NCI-H748 treated with DMSO at 0.1 percent for 48 hours (cell line): Measurements from ENCODE around the gene FOLR2.
"Not testable (repeated sequence)": the region's sequence is repeated elsewhere in the genome, so short reads cannot be mapped to it uniquely, and the experiment has no call there.

ENCODE experiments used
- DNase-seq: peaks from one replicate; lab custom pipeline; 2025; lab: John Stamatoyannopoulos, UW

FOLR2 gene

DNA sequence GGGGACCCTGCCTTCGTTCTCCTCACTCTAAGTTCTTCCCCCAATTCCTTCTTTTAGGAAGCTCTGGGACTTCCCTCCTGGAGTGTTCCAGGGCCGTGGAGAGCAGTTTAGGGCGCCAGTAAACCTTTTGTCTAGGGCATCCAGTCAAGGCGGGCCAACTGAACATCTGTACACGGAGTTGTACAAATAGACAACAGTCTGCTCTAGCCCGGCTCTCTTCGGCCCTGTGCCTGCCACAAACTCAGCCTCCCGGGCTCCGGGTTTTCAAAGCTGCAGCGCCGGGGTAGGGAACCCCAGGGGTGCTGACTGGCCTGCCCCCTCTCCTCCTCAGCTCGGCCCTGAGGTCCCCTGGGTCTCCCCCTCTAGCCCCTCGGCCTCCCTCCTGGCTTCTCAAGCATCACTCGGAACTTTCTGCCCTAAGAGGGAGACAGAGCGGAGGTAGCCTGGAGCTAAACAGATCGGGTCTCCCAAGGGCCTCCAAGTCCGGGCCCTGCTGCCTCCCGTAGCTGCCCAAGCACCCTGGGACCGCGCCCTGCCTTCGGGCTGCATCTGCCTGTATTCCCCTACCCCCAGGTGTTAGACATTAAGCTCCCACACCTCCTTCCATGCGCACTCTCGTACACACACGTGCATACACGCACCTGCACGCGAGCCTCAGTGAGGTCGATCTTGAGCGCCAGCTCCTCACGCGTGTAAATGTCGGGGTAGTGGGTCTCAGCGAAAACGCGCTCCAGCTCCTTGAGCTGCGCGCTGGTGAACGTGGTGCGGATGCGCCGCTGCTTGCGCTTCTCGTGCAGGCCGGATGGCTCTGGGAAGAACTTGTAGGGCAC is 24.1 kb downstream of the FOLR2 start:
- no peak for DNase-seq

DNA sequence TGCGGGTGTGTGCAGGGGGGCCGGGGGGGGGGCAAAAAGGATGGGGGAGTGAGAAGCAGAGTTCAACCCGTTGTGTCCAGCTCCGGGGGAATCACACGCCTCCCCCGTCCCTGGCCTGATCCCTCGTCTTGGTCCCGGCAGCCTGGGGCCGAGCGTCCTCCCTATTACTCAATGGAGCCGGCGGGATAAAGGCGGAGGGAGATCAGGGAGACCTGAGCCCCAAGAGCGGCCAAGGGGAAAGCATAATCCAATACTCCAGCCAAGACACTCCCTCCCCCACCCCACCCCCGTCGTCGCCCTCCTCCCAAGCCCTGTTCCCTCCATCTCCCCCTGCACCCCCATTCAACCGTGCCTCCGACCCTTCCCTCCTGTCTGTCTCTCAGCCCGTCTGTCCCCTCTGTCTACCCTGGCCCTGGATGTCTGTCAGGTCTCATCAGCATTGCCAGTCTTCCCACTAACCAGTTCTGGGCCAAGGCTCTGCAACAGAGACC is 24.7 kb downstream of the FOLR2 start:
- no peak for DNase-seq

DNA sequence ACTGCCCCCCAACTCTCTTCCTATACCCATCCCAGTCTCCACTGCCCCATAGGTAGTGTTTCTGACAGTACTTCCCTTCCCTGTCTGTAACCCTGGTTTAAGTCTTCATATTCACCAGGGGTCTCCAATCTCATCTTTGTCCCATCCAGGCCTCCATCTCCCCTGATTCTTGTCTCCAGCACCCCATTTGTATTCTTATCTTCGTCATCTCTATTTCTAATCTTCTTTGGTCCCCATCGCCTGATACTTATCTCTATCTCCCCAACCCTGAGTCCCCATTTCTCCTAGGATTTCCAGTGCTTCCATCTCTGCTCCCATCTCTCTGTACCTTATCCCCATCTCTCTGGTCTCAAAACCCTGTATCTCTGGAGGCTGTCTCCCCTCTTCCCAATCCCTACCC is 25.5 kb downstream of the FOLR2 start:
- no peak for DNase-seq

DNA sequence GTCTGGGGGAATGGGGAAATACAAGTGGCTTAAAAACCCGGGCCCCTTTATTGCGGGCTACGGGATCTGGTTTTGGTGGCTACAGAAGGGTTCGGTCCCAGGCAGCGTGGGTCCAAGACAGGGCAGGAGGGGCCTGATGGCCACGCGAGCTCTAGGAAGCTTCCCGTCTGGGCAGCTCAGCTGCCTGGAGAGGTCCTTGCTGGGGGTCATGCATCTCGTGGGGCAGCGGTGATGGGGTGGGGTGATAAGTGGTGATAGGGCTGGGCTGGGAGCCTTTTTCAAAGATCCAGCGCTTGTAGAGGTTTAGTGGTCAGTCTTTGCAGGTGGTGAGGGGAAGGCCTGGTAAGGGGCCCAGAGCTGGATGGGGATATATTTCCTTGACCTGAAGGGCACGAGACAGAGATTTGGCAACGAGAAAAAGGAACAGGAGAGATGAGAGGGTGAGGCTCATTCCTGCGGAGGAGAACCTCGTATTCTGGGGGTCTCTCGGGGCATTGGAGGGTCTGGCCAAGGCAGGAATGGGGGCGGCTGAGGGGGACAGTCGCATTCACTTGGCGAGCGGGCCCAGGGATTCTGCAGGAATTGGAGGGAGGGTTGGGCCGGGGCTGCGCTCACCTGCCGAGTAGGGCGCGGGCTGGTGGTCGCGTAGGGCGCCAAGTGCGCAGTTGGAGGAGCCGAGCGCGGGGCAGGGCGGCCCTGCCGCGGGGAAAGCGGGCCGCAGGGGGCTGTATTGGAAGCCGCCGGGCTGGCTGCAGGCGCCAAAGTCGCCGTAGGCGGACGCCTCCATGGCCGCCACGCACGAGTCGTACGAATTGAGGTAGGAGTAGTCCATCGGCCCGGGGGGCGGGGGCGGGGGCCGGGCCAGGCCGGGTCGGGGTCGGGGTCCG is 26.8 kb downstream of the FOLR2 start:
- no peak for DNase-seq

DNA sequence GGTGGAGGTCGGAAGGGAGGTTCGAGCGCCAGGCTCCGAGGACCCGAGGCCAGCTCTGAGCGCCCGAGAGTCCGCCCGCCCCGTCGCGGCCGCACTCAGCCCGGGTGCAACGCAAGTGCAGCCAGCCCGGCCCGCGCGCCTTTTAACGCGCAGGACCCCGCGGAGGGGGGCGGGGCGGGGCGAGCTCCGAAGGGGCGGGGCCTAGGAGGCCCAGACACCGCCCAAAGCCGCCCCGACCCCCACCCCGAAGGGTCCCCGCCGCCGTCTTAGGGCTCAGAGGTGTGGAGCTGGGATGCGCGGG is 27.4 kb downstream of the FOLR2 start, which contains the start of gene PHOX2A:
PHOX2A (minus strand) TSS at position 117 of the 301 bp plus-strand sequence. CDS start 172 bp downstream, outside the sequence.
- no peak for DNase-seq

DNA sequence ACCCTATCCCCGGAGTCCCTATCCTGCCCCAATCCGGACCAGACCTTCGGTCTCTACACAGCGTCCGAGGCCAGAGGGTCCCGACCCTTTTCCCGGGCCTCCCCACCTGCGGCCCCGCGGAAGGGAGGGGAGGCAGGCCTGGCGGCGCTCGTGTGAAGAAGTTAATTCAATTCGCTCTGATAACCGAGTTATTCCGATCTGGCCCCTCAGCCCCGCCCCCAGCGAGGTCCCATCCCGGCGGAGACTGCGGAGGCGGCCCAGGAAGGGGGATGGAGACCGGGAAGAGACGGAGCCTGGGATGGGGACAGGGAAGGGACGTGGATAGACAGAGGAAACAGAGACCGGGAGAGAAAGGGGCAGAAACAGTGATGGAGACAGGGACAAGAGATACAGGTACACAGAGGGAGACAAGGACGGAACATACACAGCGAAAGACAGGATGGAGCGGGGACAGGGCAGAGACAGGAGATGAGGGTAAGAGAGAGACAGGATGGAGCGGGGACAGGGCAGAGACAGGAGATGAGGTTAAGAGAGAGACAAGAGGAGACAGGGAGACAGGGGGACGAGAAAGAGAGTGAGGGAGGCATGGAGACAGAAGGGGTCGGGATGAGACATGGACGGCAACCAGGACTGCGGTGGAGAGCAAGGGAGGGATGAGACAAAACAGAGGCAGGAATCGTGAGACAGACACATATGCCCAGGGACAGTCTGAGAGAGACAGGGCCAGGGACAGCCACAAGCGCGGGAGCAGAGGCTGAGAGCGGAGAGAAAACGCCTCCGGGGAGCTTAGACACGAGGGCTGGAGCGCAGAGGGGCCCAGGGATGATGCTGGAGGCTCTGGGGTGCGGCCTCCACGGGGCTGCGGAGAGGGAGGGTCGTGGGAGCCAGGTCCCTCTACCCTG is 28.0 kb downstream of the FOLR2 start:
- DNase-seq: no peak

DNA sequence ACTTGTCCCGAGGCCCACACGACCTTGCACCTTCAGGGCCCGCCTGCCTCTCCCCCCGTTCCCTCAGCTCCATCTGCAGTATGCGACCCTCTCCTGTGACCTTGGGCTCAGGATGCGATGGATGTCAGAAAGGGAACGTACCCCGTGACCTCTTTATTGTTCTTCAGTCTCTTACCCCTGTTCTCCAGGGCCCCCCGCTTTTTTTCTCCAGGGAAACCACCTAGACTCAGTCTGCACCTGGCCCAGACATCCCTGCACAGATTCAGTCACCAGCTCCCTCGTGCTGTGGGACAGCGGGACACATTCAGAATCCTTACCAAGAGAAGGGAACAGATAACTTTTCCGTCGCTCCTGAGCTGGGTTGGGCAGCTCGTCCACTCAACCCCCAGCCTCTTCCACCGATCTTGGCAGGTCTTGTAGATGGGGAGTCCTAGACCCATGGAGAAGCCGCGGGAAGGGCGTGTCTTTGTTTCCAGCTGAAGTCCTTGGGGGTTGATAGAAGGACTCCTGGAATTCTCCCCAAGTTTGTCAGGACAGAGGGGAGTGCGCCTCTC is 28.7 kb downstream of the FOLR2 start:
- DNase-seq: no peak

DNA sequence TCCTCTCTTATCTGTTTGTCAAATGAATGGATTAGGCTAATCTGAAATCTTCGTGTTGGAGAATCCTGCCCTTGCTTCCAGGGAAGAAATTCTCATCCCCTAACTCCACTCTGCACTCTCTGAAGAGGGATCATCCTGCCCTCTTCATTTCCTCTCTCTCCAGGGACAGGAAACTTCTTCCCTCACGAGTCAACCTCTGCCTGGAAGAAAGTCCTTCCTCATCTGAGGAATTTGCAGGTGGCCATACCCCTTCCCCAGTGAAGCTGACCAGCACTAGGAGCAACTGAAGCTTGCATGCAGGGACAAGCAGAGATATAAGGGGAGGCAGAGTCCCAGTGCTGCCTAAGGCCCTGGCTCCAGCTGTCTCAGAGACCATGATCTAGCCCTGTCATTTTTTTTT is 31.0 kb downstream of the FOLR2 start:
- DNase-seq: no peak

DNA sequence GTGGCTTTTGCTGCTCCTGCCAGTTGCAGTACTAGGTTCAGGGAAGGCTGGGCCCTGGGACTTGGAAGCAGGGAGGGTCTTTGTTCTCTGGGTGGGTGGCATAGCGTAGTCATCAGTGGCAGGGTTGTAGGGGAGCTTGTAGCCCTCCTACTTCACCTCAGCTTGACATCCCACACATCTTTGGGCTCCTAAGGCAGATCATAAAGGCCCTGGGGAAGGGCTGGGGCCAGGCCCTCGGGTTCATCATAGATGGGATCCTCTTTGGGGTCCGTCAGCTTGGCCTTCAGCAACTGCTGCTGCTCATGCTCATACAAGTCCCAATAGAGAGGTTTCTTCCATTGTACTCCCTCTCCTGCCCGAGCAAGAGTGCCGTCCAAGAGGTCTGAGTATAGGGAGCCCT is 33.4 kb downstream of the FOLR2 start:
- no peak for DNase-seq

DNA sequence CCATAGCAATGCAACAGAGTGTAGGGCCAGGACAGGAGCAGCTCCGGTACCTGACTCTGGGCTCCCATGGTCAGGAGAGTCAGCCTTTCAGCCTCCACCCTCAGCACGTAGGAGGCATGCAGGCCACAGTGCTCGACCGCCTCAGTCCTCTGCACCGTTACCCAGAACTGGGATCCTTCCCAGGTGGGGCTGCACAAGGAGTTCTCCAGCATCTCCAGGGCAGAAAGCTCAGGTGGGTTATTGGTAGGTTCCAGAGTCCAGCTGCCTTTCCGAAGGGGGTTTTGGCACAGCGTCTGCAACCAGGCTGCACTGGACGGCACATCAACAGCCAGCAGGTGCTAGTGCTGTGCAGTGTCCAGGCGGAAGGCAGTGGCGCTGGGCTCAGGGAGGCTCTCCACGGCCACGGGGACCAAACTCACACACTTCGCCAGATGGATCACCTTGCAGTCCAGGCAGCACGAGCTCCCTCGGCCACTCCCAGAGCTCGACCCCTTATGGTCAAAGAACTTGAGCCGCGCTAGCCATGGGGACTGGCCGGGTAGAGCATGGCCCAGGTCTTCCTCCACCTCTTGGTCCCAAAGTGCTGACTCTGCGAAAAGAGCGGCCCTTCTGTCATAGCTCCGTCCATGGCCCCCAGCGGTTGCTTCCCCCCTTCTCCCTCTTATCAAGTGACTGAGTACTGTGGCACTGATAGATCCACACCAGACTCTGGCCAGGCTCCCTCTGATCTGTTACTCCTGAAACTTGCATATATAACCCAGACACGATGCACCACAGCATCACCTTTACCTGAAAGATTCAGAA is 34.3 kb downstream of the FOLR2 start:
- no peak for DNase-seq

DNA sequence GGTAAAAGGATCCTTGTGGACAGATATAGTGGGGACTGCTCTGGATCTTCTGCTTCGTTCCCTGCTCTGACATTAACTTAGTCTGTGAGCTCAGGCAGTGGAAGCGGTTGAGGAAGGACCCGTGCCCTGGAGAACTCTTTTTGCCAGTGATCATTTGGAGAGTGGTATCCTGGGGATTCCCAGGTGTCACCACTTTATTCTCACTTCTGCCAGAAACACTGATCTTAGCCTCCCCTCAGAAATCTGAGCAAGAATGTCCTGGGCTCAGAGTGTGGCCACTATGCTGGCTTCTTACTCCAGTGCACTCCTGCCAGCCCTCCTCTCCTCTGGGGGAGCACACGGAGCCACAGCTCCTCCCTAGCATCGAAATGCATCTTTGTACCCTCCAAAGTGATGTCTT is 35.0 kb downstream of the FOLR2 start:
- DNase-seq: no peak

DNA sequence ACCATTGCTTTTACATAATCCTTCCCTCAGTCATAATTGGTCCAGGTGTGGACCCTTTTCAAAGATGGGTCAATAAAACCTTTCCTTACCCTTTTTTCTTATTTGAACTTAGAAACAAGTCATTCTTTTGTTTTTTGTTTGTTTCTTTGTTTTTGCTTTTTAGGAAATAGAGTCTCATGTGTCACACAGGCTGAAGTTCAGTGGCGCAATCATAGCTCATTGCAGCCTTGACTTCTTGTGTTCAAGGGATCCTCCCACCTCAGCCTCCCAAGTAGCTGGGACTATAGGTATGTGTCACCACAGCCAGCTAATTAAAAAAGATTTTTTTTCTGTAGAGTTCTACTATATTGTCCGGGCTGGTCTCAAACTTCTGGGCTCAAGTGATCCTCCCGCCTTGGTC is 36.8 kb downstream of the FOLR2 start:
- no peak for DNase-seq

DNA sequence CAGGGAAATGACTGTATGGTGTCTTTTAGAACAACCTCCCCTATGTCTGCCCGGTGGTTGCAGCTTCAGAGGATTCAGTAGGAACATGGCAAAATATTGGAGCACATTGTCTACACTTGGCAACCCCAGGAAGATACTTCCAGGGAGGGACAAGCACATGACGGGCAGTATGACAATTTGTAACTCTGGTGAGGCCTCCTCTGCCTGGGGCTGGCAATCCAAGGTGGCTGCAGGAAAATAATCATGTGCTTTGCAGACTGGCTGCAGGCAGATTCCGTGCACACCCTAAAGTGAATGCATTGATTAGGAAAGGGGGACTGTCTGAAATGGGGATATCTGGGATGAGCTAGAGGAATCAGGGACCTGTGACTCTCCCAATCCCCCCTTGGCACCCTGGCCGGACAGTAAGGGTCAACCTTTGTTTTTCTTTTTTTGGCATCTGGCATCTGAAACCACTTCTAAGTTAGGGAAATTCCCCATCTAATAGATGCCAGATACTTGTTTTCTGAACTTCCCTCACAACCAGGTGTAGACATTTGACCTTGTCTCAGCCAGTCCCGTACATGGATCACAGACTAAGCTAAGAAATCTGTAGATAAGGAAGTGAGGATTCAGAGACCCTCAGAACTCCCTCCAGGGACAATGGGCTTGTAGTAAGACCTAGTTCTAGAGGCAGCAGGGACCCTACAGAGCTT is 37.9 kb downstream of the FOLR2 start:
- no peak for DNase-seq

DNA sequence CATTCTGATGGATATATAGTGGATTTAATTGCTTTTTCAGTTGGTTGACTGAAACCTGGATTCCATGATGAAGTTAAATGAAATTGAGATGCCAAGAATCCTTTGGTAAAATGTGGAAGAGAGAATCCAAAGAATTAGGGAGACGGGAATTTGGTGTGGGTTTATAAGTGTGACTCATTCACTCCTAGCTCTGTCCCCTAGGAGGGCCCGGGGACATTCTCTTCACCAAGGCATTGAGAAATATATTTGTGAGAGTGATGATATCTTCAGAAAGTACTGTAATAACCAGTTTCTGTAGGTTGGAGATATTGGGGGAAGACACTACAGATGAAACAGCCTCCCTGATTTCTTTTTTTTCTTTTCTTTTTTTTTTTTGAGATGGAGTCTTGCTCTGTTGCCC is 41.0 kb downstream of the FOLR2 start:
- DNase-seq: no peak

DNA sequence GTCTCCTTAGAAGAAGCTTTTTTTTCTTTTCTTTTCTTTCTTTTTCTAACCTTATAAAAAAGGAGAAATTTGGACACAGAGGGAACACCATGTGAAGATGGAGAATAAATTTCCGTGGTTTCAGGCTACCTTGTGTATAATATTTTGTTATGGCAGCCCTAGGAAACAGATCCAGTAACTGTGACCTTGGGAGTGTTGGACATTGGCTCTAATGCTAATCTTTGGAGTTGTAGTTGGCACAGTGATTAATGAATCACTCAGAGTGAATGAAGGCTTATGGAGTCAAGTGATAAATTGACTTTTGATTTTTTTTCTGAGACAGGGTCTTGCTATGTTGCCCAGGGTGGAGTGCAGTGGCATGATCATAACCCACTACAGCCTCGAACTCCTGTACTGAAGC is 42.9 kb downstream of the FOLR2 start:
- no peak for DNase-seq

DNA sequence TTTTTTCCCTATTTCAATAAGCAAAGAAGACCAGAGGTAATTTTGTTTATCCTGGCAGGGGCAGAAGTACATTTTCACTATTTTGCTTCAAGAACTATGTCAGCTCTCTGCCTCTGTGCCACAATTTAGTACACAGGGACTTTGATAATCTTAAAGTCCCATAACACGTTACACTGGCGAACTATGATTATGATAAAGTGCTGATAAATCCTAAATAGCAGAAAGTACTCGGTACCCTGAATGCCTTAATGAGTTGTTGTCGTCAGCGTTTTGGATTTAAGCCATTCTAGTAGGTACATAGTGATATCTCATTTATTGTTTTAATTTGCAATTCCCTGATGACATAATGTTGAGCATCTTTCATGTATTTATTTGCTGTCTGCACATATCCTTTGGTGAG is 44.0 kb downstream of the FOLR2 start:
- no peak for DNase-seq

DNA sequence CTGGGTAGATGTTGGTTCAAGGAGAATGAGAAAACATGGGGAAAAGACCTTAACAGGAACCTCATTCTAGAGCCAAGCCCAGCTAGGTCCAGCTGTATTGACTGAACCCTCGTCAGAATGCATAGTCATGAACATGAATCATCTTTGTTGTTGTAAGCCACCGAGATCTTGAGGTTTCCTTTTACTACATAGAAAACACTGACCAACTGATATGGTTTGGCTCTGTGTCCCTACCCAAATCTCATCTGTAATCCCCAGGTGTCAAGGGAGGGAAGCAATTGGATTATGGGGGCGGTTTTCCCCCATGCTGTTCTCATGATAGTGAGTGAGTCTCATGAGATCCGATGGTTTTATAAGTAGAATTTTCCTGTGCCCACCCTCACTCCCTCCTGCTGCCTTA is 46.8 kb downstream of the FOLR2 start:
- DNase-seq: no peak

DNA sequence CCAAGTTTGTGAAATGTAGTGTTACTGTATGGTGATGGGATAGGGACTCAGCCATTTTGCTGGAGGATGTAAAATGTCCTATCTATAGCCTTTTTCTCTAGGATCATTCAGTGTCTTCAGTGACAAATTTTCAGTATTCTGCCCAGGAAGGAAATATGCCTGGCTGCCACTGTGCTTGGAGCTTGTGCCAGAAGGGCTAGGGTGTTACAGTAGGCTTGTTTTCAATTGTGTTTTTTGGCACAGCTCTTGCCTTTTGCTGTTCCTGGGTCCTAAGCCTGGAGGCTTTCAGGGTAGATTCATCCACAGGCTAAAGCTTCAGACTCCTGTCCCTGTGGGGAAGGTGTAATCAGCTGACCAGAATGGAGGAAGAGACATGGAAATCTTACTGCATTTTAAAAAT is 49.4 kb downstream of the FOLR2 start:
- DNase-seq: no peak

DNA sequence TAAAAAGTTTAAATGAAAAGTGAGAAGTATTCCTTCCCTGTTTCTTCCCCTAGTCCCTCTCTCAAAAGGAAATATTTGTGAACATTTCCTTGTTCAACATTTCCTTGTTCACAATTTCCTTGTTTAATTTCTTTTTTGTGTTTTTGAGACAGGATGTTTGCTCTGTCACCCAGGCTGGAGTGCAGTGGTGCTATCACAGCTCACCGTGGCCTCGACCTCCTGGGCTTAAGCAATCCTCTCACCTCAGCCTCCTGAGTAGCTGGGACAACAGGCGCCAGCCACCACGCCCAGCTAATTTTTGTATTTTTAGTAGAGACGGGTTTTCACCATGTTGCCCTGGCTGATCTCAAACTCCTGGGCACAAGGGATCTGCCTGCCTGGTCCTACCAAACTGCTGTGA is 50.4 kb downstream of the FOLR2 start:
- not testable (repeated sequence) for DNase-seq

DNA sequence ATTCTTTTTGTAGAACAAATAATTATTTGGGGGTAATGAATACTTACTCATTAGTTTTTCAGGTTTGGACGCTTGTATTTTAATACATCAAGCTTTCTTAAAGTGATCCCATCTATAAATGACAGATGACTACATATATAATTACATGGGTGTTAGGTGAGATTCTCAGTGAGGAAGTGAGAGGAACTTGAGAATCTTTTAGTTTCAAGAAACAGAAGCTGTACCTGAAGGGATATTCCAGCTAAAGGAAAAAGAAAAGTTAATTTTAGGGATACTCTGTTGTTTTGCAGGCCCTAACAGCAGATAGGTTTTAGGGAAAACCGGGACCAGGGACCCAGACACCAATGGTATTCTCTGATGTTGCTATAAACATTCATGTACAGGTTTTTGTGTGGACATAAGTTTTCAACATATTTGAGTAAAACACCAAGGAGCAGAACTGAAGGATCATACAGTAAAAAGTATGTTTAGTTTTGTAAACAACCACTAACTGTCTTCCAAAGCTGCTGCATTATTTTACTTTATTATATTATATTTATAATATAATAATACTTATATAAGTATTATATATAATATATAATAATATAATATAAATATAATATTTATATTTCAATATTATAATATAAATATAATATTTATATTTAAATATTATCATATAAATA is 51.5 kb downstream of the FOLR2 start:
- no peak for DNase-seq
